NCI-H526 treated with DMSO at 0.1 percent for 48 hours (cell line): ENCODE data around the gene OR2W1.

Experiments used
- DNase-seq: peaks from one replicate; lab custom pipeline; 2025; lab: John Stamatoyannopoulos, UW

The OR2W1 gene

DNA sequence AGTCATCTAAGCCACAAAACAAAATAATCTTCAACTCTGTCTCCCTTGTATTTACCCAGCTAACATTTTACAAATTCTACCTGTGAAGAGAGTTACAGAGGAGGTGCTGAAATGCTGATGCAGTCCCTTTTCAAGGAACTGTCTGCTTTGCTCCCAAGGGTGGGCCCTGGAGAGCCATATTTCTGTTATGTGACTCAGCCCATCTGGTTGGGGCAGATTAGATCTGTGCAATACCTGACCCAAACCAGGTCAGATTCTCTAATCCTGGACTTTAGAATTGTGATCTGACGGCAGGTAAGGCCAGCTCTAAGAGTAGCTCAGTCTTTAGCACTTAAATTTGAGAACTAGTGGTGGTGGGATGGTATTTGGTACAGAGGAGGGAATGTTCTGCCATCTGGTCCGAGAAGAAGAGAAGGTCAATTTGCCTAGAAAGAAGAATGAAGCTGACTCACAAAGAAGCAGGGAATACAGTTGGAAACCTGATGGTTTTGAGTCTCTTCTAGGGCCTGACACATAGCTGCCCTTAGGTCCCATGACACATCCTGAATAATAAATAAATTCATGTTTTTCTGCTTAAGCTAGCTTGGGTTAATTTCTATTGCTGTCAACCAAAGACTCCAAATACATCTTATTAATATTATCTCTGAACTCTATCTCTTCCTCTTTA lies 48.0 kb downstream of the OR2W1 start:
- no peak for DNase-seq

DNA sequence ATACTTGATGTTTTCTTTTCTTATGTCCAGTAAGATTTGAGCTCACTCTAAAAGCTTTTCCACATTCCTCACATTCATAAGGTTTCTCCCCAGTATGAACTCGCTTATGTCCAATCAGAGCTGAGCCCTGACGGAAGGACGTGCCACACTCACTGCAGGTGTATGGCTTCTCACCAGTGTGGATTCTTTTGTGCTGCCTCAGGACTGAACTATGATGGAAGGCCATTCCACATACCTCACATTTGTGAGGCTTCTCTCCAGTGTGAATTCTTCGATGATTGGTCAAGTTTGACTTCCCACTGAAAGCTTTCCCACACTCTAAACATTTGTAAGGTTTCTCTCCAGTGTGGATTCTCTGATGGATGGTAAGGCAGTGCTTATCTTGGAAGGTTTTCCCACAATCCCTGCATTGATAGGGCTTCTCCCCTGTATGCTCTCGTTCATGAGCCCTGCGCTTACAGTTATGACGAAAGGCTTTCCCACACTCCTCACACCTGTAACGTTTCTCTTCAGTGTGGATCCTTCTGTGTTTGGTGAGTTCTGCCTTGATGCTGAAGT lies 49.8 kb downstream of the OR2W1 start:
- DNase-seq: no peak
